CD4-positive, alpha-beta memory T cell (primary cell): ENCODE data around the gene PDYN. TPM values are rescaled to one million over a fixed set of nuclear protein-coding genes. Genes with fewer than 3 reads are reported as not detected.

Experiments used
- CTCF ChIA-PET: fragments of 350-600 bp; sonication (Branson Sonifier 250); formaldehyde crosslinking; loops from one replicate; lab custom pipeline; 2021; ENCODE audit warnings: inconsistent platforms; ENCODE audit not compliant: partially characterized antibody; lab: Charles Lee
- POLR2A ChIA-PET: fragments of 350-600 bp; sonication (Branson Sonifier 250); formaldehyde crosslinking; loops from one replicate; lab custom pipeline; 2021; ENCODE audit not compliant: partially characterized antibody; lab: Charles Lee
- DNase-seq, 5 donors: peaks; one replicate each; pipeline versions ENCODE4 v3.0.0 to v3.0.0-alpha.2; 2020 to 2022; ENCODE audit warnings: mixed read lengths in 1 of 5
- H3K27ac ChIP-seq: one replicate; pipeline ENCODE4 v1.7.0; 2013; ENCODE audit warnings: low read depth, low read length
- H3K27me3 ChIP-seq: 2 replicates; pipeline ENCODE4 v1.7.0; 2013; ENCODE audit warnings: mild to moderate bottlenecking, low read length, moderate library complexity; ENCODE audit not compliant: insufficient read depth
- H3K36me3 ChIP-seq: 2 replicates; pipeline ENCODE4 v1.7.0; 2013; ENCODE audit warnings: mild to moderate bottlenecking, low read length, moderate library complexity; ENCODE audit not compliant: insufficient read depth
- H3K4me1 ChIP-seq: 2 replicates; pipeline ENCODE4 v1.7.0; 2013; ENCODE audit warnings: mild to moderate bottlenecking, low read length, moderate library complexity; ENCODE audit not compliant: insufficient read depth
- H3K4me3 ChIP-seq, 2 donors: one replicate each; pipeline ENCODE4 v1.7.0; 2013; ENCODE audit warnings: low read length in 2 of 2, mild to moderate bottlenecking in 1 of 2
- H3K9me3 ChIP-seq, 2 donors: one replicate each; pipeline ENCODE4 v1.7.0; 2013; ENCODE audit warnings: low read length in 2 of 2, control low read depth in 1 of 2; ENCODE audit not compliant: control insufficient read depth in 1 of 2
- H3K27ac Mint-ChIP-seq, 7 donors: one replicate each; pipeline ENCODE4 v1.8.0; 2020 to 2021; ENCODE audit warnings: mixed read lengths in 7 of 7, mild to moderate bottlenecking in 6 of 7, inconsistent platforms in 3 of 7, moderate library complexity in 3 of 7
- H3K27me3 Mint-ChIP-seq, 2 donors: one replicate each; pipeline ENCODE4 v1.8.0; 2020 to 2021; ENCODE audit warnings: mixed read lengths in 2 of 2
- H3K36me3 Mint-ChIP-seq, 2 donors: one replicate each; pipeline ENCODE4 v1.8.0; 2020 to 2021; ENCODE audit warnings: mixed read lengths in 2 of 2, inconsistent platforms in 1 of 2, mild to moderate bottlenecking in 1 of 2
- H3K4me1 Mint-ChIP-seq, 4 donors: one replicate each; pipeline ENCODE4 v1.8.0; 2020 to 2021; ENCODE audit warnings: mixed read lengths in 4 of 4, mild to moderate bottlenecking in 1 of 4
- H3K4me3 Mint-ChIP-seq, 8 donors: one replicate each; pipeline ENCODE4 v1.8.0; 2020 to 2021; ENCODE audit warnings: mixed read lengths in 8 of 8, mild to moderate bottlenecking in 7 of 8, moderate library complexity in 6 of 8, inconsistent platforms in 3 of 8
- H3K9me3 Mint-ChIP-seq, 8 donors: one replicate each; pipeline ENCODE4 v1.8.0; 2020 to 2021; ENCODE audit warnings: mixed read lengths in 8 of 8, mild to moderate bottlenecking in 5 of 8, inconsistent platforms in 3 of 8, moderate library complexity in 1 of 8
- intact Hi-C: fragments of 100-400 bp; cut with micrococcal nuclease; formaldehyde crosslinking; loops from one replicate; pipeline ENCODE4 v1.15.1; 2023
- polyA plus RNA-seq, 2 donors: library from polyadenylated mRNA; unstranded; fragments of 300-500 nt; fragmentation: Illumina TruSeq; gene quantifications; one replicate each; pipeline ENCODE4 v1.2.3, GENCODE V29; 2021
- total RNA-seq, 2 experiments: library from RNA; stranded (reverse); gene quantifications; one replicate each; pipeline ENCODE4 v1.2.3, GENCODE V29; 2021

The PDYN gene
- total and polyA plus RNA-seq, 4 experiments from 2014 or later: not detected

GRCh38 chr20:1975291-1975690 is 18.6 kb downstream of the PDYN start:
- intact Hi-C loops: no loop called here
- DNase-seq: no peak
- H3K27ac ChIP-seq: no peak overlapping the region
- Mint-ChIP-seq H3K27ac (no peak overlapping the region), H3K9me3 (no peaks in the 10 kb centered on the region), H3K4me3 (no peak overlapping the region), H3K27me3 (peaks cover 19 to 39% of the 10 kb centered on the region in 2 donors), H3K36me3 (no peaks in the 10 kb centered on the region), H3K4me1 (no peaks in the 10 kb centered on the region)
- no peaks in the 10 kb centered on the region for H3K27me3 ChIP-seq
- no peaks in the 10 kb centered on the region for H3K9me3 ChIP-seq
- no peaks in the 10 kb centered on the region for H3K4me1 ChIP-seq
- no peak overlapping the region for H3K4me3 ChIP-seq
- ChIA-PET POLR2A (no interaction called here), CTCF (interaction anchor here (0.8 kb wide), 1 partner anchor 9 kb away, joined by 5 read pairs; no protein-coding TSS in a partner anchor)
- no peaks in the 10 kb centered on the region for H3K36me3 ChIP-seq

GRCh38 chr20:1973601-1974440 is 20.0 kb downstream of the PDYN start:
- H3K36me3 Mint-ChIP-seq: no peaks in the 10 kb centered on the region
- H3K4me3 Mint-ChIP-seq: no peak overlapping the region
- Histone ChIP-seq H3K4me3 (no peak overlapping the region), H3K27me3 (no peaks in the 10 kb centered on the region), H3K4me1 (no peaks in the 10 kb centered on the region), H3K27ac (no peak overlapping the region), H3K9me3 (no peaks in the 10 kb centered on the region), H3K36me3 (no peaks in the 10 kb centered on the region)
- POLR2A ChIA-PET: no interaction called here
- CTCF ChIA-PET: interaction anchor here (2.4 kb wide), 1 partner anchor 199 kb away, joined by 8 read pairs; no protein-coding TSS in a partner anchor
- no peaks in the 10 kb centered on the region for H3K4me1 Mint-ChIP-seq
- no peak for DNase-seq
- intact Hi-C loops: no loop called here
- no peaks in the 10 kb centered on the region for H3K9me3 Mint-ChIP-seq
- peaks cover 15 to 39% of the 10 kb centered on the region in 2 donors for H3K27me3 Mint-ChIP-seq
- no peak overlapping the region for H3K27ac Mint-ChIP-seq

- ChIA-PET CTCF (interaction anchor here (0.8 to 2.4 kb wide), 2 partner anchors 199 to 200 kb away, joined by 3 to 8 read pairs; no protein-coding TSS in a partner anchor), POLR2A (no interaction called here)
- intact Hi-C loops: no loop called here
- Histone ChIP-seq H3K4me3 (no peak overlapping the region), H3K27me3 (no peaks in the 10 kb centered on the region), H3K9me3 (no peaks in the 10 kb centered on the region), H3K27ac (no peak overlapping the region), H3K36me3 (no peaks in the 10 kb centered on the region), H3K4me1 (no peaks in the 10 kb centered on the region)
- no peaks in the 10 kb centered on the region for H3K9me3 Mint-ChIP-seq
- no peaks in the 10 kb centered on the region for H3K36me3 Mint-ChIP-seq
- no peak for DNase-seq
- H3K4me3 Mint-ChIP-seq: no peak overlapping the region
- H3K4me1 Mint-ChIP-seq: no peaks in the 10 kb centered on the region
- peaks cover 15 to 30% of the 10 kb centered on the region in 2 donors for H3K27me3 Mint-ChIP-seq
- no peak overlapping the region for H3K27ac Mint-ChIP-seq
These were observed 21.8 kb downstream of the PDYN start for GRCh38 chr20:1971893-1972586.

- H3K36me3 ChIP-seq: no peaks in the 10 kb centered on the region
- DNase-seq: no peak
- no peaks in the 10 kb centered on the region for H3K9me3 Mint-ChIP-seq
- no peaks in the 10 kb centered on the region for H3K9me3 ChIP-seq
- no peak overlapping the region for H3K27ac ChIP-seq
- no peaks in the 10 kb centered on the region for H3K27me3 ChIP-seq
- intact Hi-C loops: loop anchor here (5.0 kb wide), 1 partner anchor 133 kb away; the partner anchor contains the start of gene STK35
- peaks cover 21 to 29% of the 10 kb centered on the region in 2 donors for H3K27me3 Mint-ChIP-seq
- H3K4me3 ChIP-seq: no peak overlapping the region
- no peak overlapping the region for H3K4me3 Mint-ChIP-seq
- H3K4me1 Mint-ChIP-seq: peaks cover 3 to 9% (median 5%) of the 10 kb centered on the region in 4 donors
- no peak overlapping the region for H3K27ac Mint-ChIP-seq
- ChIA-PET CTCF (interaction anchor here (0.6 to 2.9 kb wide), 5 partner anchors 8 to 872 kb away, joined by 3 to 13 read pairs (median 3); no protein-coding TSS in a partner anchor), POLR2A (no interaction called here)
- H3K4me1 ChIP-seq: peaks cover 10% of the 10 kb centered on the region
- H3K36me3 Mint-ChIP-seq: no peaks in the 10 kb centered on the region
These were observed 24.9 kb downstream of the PDYN start for GRCh38 chr20:1968964-1969363.

- intact Hi-C loops: loop anchor here (5.0 kb wide), 1 partner anchor 137 kb away; the partner anchor contains the start of gene STK35
- Mint-ChIP-seq H3K4me1 (peaks cover 3 to 9% (median 5%) of the 10 kb centered on the region in 4 donors), H3K9me3 (peaks cover 0 to 1% (median 0%) of the 10 kb centered on the region in 8 donors), H3K27me3 (peaks cover 20 to 24% of the 10 kb centered on the region in 2 donors), H3K36me3 (no peaks in the 10 kb centered on the region), H3K4me3 (peak overlapping the region in 6 of 8 donors; percentile 11 to 62 (median 44)), H3K27ac (no peak overlapping the region)
- H3K27ac ChIP-seq: no peak overlapping the region
- H3K36me3 ChIP-seq: no peaks in the 10 kb centered on the region
- ChIA-PET CTCF (interaction anchor here (0.7 to 6.5 kb wide), 12 partner anchors 10 to 216 kb away, joined by 3 to 151 read pairs (median 4); no protein-coding TSS in a partner anchor), POLR2A (interaction anchor here (0.8 kb wide), 1 partner anchor 207 kb away, joined by 5 read pairs; no protein-coding TSS in a partner anchor)
- no peaks in the 10 kb centered on the region for H3K27me3 ChIP-seq
- peaks cover 10% of the 10 kb centered on the region for H3K4me1 ChIP-seq
- H3K4me3 ChIP-seq: no peak overlapping the region
- no peaks in the 10 kb centered on the region for H3K9me3 ChIP-seq
- peak; percentile 46 to 62 (median 54) for DNase-seq
These were observed 28.1 kb downstream of the PDYN start for GRCh38 chr20:1965520-1966351.

- Histone ChIP-seq H3K9me3 (no peaks in the 10 kb centered on the region), H3K27ac (no peak overlapping the region), H3K27me3 (no peaks in the 10 kb centered on the region), H3K36me3 (no peaks in the 10 kb centered on the region), H3K4me1 (peaks cover 10% of the 10 kb centered on the region), H3K4me3 (no peak overlapping the region)
- no peak for DNase-seq
- no peak overlapping the region for H3K27ac Mint-ChIP-seq
- peaks cover 0 to 1% (median 0%) of the 10 kb centered on the region in 8 donors for H3K9me3 Mint-ChIP-seq
- H3K27me3 Mint-ChIP-seq: peaks cover 21 to 23% of the 10 kb centered on the region in 2 donors
- intact Hi-C loops: loop anchor here (5.0 kb wide), 1 partner anchor 137 kb away; the partner anchor contains the start of gene STK35
- H3K4me1 Mint-ChIP-seq: peaks cover 3 to 9% (median 5%) of the 10 kb centered on the region in 4 donors
- H3K4me3 Mint-ChIP-seq: peak overlapping the region in 4 of 8 donors; percentile 39 to 62 (median 49)
- ChIA-PET POLR2A (interaction anchor here (0.8 kb wide), 1 partner anchor 208 kb away, joined by 5 read pairs; no protein-coding TSS in a partner anchor), CTCF (interaction anchor here (0.7 to 6.5 kb wide), 11 partner anchors 11 to 217 kb away, joined by 3 to 151 read pairs (median 4); no protein-coding TSS in a partner anchor)
- no peaks in the 10 kb centered on the region for H3K36me3 Mint-ChIP-seq
These were observed 29.0 kb downstream of the PDYN start for GRCh38 chr20:1964659-1965405.
